Neural progenitor cell (in vitro differentiated cells): Measurements from ENCODE around the gene SNF8. TPM values are rescaled to one million over a fixed set of nuclear protein-coding genes. Genes with fewer than 3 reads are reported as not detected.

Experiments
- DNase-seq: peaks from one replicate; pipeline ENCODE4 v3.0.0-alpha.2; 2016; ENCODE audit warnings: low spot score
- H2AFZ ChIP-seq: fragments of 200-600 bp; sonication (generic); replicated peaks from 2 replicates; pipeline ENCODE4 v1.6.1; 2016; ENCODE audit warnings: antibody characterized with exemption
- H3F3A ChIP-seq: fragments of 200-600 bp; sonication (generic); 2 replicates; pipeline ENCODE4 v1.6.1; 2016; ENCODE audit warnings: antibody characterized with exemption, low read depth
- H3K27ac ChIP-seq: fragments of 200-600 bp; sonication (generic); 2 replicates; pipeline ENCODE4 v1.5.1; 2016; ENCODE audit warnings: mild to moderate bottlenecking
- H3K27me3 ChIP-seq: fragments of 200-600 bp; sonication (generic); 2 replicates; pipeline ENCODE4 v1.6.1; 2016; ENCODE audit warnings: mild to moderate bottlenecking, moderate library complexity
- H3K36me3 ChIP-seq: fragments of 200-600 bp; sonication (generic); 2 replicates; pipeline ENCODE4 v1.5.1; 2016
- H3K4me1 ChIP-seq: fragments of 200-600 bp; sonication (generic); 2 replicates; pipeline ENCODE4 v1.6.1; 2016; ENCODE audit warnings: mixed run types
- H3K4me2 ChIP-seq: fragments of 200-600 bp; sonication (generic); 2 replicates; pipeline ENCODE4 v1.6.1; 2016
- H3K4me3 ChIP-seq: fragments of 200-600 bp; sonication (generic); 2 replicates; pipeline ENCODE4 v1.5.1; 2016
- H3K79me2 ChIP-seq: fragments of 200-600 bp; sonication (generic); 2 replicates; pipeline ENCODE4 v1.6.1; 2016; ENCODE audit warnings: low read depth
- H3K9ac ChIP-seq: fragments of 200-600 bp; sonication (generic); 2 replicates; pipeline ENCODE4 v1.6.1; 2016
- H3K9me3 ChIP-seq: fragments of 200-600 bp; sonication (generic); 2 replicates; pipeline ENCODE4 v1.5.1; 2016; ENCODE audit warnings: low read depth
- H4K20me1 ChIP-seq: fragments of 200-600 bp; sonication (generic); 2 replicates; pipeline ENCODE4 v1.6.1; 2016; ENCODE audit warnings: low read depth
- H3K27ac Mint-ChIP-seq: 3 replicates; pipeline ENCODE4 v1.8.0; 2021; ENCODE audit warnings: mixed read lengths
- H3K27me3 Mint-ChIP-seq: 2 replicates; pipeline ENCODE4 v1.8.0; 2022; ENCODE audit warnings: low read depth, mild to moderate bottlenecking, inconsistent platforms, moderate library complexity, mixed read lengths; ENCODE audit not compliant: insufficient read depth
- H3K36me3 Mint-ChIP-seq: 3 replicates; pipeline ENCODE4 v1.8.0; 2021; ENCODE audit warnings: mixed read lengths
- H3K4me1 Mint-ChIP-seq: 3 replicates; pipeline ENCODE4 v1.8.0; 2021; ENCODE audit warnings: mixed read lengths
- H3K4me3 Mint-ChIP-seq: 3 replicates; pipeline ENCODE4 v1.8.0; 2021; ENCODE audit warnings: mild to moderate bottlenecking, moderate library complexity, mixed read lengths
- H3K9me3 Mint-ChIP-seq: 3 replicates; pipeline ENCODE4 v1.8.0; 2020; ENCODE audit warnings: mixed read lengths
- EZH2 ChIP-seq: fragments of 200-600 bp; sonication (generic); IDR thresholded peaks from 2 replicates; pipeline ENCODE4 v1.6.1; 2017; ENCODE audit warnings: antibody characterized with exemption, mild to moderate bottlenecking, moderate library complexity
- EZH2phosphoT487 ChIP-seq: fragments of 200-600 bp; sonication (generic); IDR thresholded peaks from 2 replicates; pipeline ENCODE4 v1.6.1; 2017; ENCODE audit warnings: antibody characterized with exemption
- small RNA-seq: library from RNA; depleted of rRNA; stranded (forward); fragments of <200 nt; gene quantifications from one replicate; pipeline ENCODE3, GENCODE V24; 2015
- total RNA-seq: library from RNA; depleted of rRNA; stranded (reverse); fragments of >200 nt; gene quantifications from 2 replicates; pipeline ENCODE4 v1.2.3, GENCODE V29; 2015; ENCODE audit warnings: low replicate concordance
- TF ChIP-seq, protein P1 (sequence below): fragments of 200-600 bp; sonication (generic); IDR thresholded peaks from 2 replicates; pipeline ENCODE4 v1.5.1; 2017; ENCODE audit warnings: antibody characterized with exemption, mild to moderate bottlenecking

SNF8 gene
- total RNA-seq, 1 donor from 2014 or later, result 103 TPM

DNA sequence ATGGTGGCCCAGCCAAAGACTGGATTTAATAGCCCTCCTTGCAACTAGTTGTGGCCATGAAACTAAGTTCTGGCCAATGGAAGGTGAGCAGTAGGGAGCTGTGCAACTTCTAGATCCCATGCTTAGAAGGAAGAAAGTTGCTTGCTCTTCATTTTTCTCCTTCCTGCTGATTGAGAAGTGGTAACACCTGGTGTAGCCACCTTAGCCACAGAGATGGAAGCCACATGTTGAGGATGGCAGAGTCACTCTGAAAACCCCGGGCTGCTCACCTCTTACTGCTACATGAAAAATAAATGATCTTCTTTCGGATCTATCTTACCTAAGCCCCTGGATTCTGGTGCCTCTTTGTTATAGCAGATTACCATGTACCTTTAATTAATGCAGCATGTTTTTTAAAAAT, 62.4 kb downstream of the SNF8 start:
- Mint-ChIP-seq H3K36me3 (no peaks in the 10 kb centered on the region), H3K9me3 (no peaks in the 10 kb centered on the region), H3K4me3 (no peak overlapping the region), H3K27ac (no peak overlapping the region), H3K27me3 (peaks cover 2% of the 10 kb centered on the region), H3K4me1 (no peaks in the 10 kb centered on the region)
- Histone ChIP-seq H3K79me2 (no peaks in the 10 kb centered on the region), H4K20me1 (no peaks in the 10 kb centered on the region), H3F3A (peaks cover 11% of the 10 kb centered on the region), H3K4me3 (no peak overlapping the region), H2AFZ (no peak overlapping the region), H3K27me3 (no peaks in the 10 kb centered on the region), H3K9me3 (no peaks in the 10 kb centered on the region), H3K27ac (no peak overlapping the region), H3K4me1 (no peaks in the 10 kb centered on the region), H3K9ac (no peak overlapping the region), H3K36me3 (no peaks in the 10 kb centered on the region), H3K4me2 (no peak overlapping the region)
- no peak for DNase-seq
- TF ChIP-seq, protein P1, sequence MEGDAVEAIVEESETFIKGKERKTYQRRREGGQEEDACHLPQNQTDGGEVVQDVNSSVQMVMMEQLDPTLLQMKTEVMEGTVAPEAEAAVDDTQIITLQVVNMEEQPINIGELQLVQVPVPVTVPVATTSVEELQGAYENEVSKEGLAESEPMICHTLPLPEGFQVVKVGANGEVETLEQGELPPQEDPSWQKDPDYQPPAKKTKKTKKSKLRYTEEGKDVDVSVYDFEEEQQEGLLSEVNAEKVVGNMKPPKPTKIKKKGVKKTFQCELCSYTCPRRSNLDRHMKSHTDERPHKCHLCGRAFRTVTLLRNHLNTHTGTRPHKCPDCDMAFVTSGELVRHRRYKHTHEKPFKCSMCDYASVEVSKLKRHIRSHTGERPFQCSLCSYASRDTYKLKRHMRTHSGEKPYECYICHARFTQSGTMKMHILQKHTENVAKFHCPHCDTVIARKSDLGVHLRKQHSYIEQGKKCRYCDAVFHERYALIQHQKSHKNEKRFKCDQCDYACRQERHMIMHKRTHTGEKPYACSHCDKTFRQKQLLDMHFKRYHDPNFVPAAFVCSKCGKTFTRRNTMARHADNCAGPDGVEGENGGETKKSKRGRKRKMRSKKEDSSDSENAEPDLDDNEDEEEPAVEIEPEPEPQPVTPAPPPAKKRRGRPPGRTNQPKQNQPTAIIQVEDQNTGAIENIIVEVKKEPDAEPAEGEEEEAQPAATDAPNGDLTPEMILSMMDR, result no peak
- TF ChIP-seq EZH2 (no peak), EZH2phosphoT487 (no peak)

Small RNA genes lying within 50 kb of the gene (small RNA-seq; reads per million reads assigned to genes)
- gene AC068531.1 (not detected), gene RF00263 (not detected), gene RF01210 (not detected), gene RNU1-42P (not detected)

Other genes starting within 250 kb of the SNF8 start
- gene PRAC1, start 222.3 kb downstream of the SNF8 start, total RNA-seq, result not detected in 2 replicates
- gene PRAC2, start 221.7 kb downstream of the SNF8 start, total RNA-seq, result not detected in 2 replicates
- not detected in 2 replicates for gene HOXB13, start 216.1 kb downstream of the SNF8 start, total RNA-seq
- gene TTLL6, start 127.6 kb downstream of the SNF8 start, total RNA-seq, result 6.8 and 17.4 TPM in 2 replicates
- 23.9 and 34.1 TPM in 2 replicates for gene CALCOCO2, start 113.8 kb downstream of the SNF8 start, total RNA-seq
- gene ATP5MC1, start 52.1 kb downstream of the SNF8 start, total RNA-seq, result 29.4 and 51.7 TPM in 2 replicates
- 45.5 and 57.9 TPM in 2 replicates for gene UBE2Z, start 36.4 kb downstream of the SNF8 start, total RNA-seq
- gene GIP, start 23.8 kb upstream of the SNF8 start, total RNA-seq, result not detected in 2 replicates
- gene IGF2BP1, start 52.5 kb upstream of the SNF8 start, total RNA-seq, result 129 and 137 TPM in 2 replicates
- not detected in 2 replicates for gene B4GALNT2, start 187.9 kb upstream of the SNF8 start, total RNA-seq